ENCODE data around the gene PAN2.
A peak's percentile ranks its signal among the peaks of the same experiment; 100 is the strongest.
"Not testable (repeated sequence)": the region's sequence is repeated elsewhere in the genome, so short reads cannot be mapped to it uniquely, and the experiment has no call there.

The PAN2 gene

GRCh38 chr12:56333679-56334489 lies at the start of gene PAN2:
TSS of gene PAN2 (minus strand) at chr12:56334000. CDS start at chr12:56333094, 906 bp downstream.
- peak; percentile 97 for DNase-seq

- DNase-seq, result no peak
Measured at GRCh38 chr12:56382611-56383010, 48.8 kb upstream of the PAN2 start.

- DNase-seq, result no peak
Measured at GRCh38 chr12:56377989-56378316, 44.2 kb upstream of the PAN2 start.

- DNase-seq, result no peak
Measured at GRCh38 chr12:56377310-56377988, 43.6 kb upstream of the PAN2 start.

- DNase-seq, result no peak
Measured at GRCh38 chr12:56375598-56376434, 42.0 kb upstream of the PAN2 start.

- no peak for DNase-seq
Measured at GRCh38 chr12:56374726-56375597, 41.2 kb upstream of the PAN2 start.

GRCh38 chr12:56373515-56373914 lies 39.7 kb upstream of the PAN2 start:
- DNase-seq, result no peak

GRCh38 chr12:56366948-56367347 lies 33.1 kb upstream of the PAN2 start:
- no peak for DNase-seq

- no peak for DNase-seq
Measured at GRCh38 chr12:56362130-56363059, 28.6 kb upstream of the PAN2 start, which contains the start of gene APOF. TSS of gene APOF (minus strand) at chr12:56362857. CDS start at chr12:56362745, 112 bp downstream.

- DNase-seq, result no peak
Measured at GRCh38 chr12:56361487-56362129, 27.8 kb upstream of the PAN2 start.

GRCh38 chr12:56359851-56360767 lies 26.3 kb upstream of the PAN2 start, which contains the start of gene STAT2:
TSS of gene STAT2 (minus strand) at chr12:56360107. CDS start at chr12:56356571, 3,536 bp downstream.
- DNase-seq, result peak; percentile 100

- DNase-seq, result no peak
Measured at GRCh38 chr12:56358836-56359532, 25.2 kb upstream of the PAN2 start.

GRCh38 chr12:56351325-56351724 lies 17.5 kb upstream of the PAN2 start:
- no peak for DNase-seq

- DNase-seq, result no peak
Measured at GRCh38 chr12:56350662-56351061, 16.9 kb upstream of the PAN2 start.

GRCh38 chr12:56348776-56349175 lies 15.0 kb upstream of the PAN2 start:
- no peak for DNase-seq

GRCh38 chr12:56347255-56347654 lies 13.5 kb upstream of the PAN2 start:
- DNase-seq, result not testable (repeated sequence)

GRCh38 chr12:56346675-56347074 lies 12.9 kb upstream of the PAN2 start:
- DNase-seq, result no peak

GRCh38 chr12:56342290-56342689 lies 8.5 kb upstream of the PAN2 start:
- DNase-seq, result not testable (repeated sequence)

GRCh38 chr12:56341616-56342015 lies 7.8 kb upstream of the PAN2 start:
- DNase-seq, result no peak

Data from left hindlimb (tissue), 1 donor.